Astrocyte (in vitro differentiated cells and primary cell): ENCODE measurements around the gene HNF4A.

ENCODE experiments used
- CTCF ChIP-seq: IDR thresholded peaks from 2 replicates; pipeline ENCODE4 v1.5.1; 2011; ENCODE audit warnings: low read depth, mild to moderate bottlenecking, inconsistent platforms, low read length, moderate library complexity; ENCODE audit not compliant: insufficient read depth
- EZH2 ChIP-seq: IDR thresholded peaks from 2 replicates; pipeline ENCODE4 v1.6.1; 2012; ENCODE audit warnings: mild to moderate bottlenecking, low read length, inconsistent platforms; ENCODE audit not compliant: insufficient read depth

- TF ChIP-seq CTCF (no peak), EZH2 (no peak)
Observed at GRCh38 chr20:44354979-44355497, 461 bp upstream of the HNF4A start.
